HG03457 (cell line): Measurements from ENCODE around the gene TESPA1.

Experiments used
- ATAC-seq: cut with Tn5 transposase; IDR thresholded peaks from one replicate; pipeline ENCODE4 v1.9.1; 2021; ENCODE audit warnings: moderate number of reproducible peaks; ENCODE audit not compliant: unreplicated experiment

Gene TESPA1, protein sequence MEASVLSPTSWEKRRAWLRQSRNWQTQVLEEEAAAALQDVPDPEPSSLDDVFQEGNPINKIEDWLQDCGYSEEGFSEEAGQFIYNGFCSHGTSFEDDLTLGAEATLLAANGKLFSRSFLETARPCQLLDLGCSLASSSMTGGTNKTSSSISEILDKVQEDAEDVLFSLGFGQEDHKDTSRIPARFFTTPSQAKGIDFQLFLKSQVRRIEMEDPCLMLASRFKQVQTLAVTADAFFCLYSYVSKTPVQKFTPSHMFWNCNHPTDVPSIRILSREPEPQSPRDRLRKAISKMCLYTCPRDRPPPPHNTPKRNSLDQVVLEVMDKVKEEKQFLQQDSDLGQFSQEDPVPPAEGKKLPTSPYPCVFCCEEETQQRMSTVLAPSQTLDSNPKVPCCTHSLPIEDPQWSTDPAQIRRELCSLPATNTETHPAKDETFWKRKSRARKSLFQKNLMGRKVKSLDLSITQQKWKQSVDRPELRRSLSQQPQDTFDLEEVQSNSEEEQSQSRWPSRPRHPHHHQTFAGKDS

DNA sequence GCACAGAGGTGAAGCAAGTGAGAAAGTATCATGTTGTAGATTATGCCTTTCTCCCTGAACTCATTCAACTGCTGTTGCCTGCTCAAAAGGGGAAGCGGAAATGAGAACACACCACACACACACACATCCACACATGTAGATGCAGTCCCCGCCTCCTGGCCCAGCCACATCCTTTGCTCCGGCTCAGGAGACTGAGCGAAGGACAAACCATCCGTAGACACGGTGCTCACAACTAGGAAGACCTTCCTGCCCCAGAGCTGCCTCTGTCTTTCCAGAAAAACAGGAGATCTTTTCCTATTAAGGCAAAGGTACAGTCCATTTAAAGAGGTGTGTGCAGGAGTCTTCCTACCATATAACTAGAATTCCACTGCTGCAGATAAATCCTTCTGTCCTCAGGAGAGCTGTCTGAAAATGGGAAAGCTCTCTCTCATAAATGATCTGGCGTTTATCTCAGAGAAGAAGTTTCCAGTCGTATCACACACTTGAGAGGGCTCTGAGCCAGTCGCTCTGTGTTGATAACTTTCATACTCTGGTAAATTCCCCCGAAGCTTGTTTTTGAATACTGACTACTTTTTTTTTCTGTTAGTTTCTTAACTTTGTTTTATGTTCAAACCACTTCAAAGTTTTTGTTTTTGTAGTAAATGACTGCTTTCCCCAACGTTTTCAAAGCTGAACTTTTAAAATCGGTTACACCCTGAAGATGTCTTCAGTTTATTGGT, at the start of gene TESPA1:
Gene TESPA1 (minus strand): TSS at position 105 of the 719 bp plus-strand sequence. CDS start 10,200 bp downstream, outside the sequence.
- peak; percentile 86 for ATAC-seq

DNA sequence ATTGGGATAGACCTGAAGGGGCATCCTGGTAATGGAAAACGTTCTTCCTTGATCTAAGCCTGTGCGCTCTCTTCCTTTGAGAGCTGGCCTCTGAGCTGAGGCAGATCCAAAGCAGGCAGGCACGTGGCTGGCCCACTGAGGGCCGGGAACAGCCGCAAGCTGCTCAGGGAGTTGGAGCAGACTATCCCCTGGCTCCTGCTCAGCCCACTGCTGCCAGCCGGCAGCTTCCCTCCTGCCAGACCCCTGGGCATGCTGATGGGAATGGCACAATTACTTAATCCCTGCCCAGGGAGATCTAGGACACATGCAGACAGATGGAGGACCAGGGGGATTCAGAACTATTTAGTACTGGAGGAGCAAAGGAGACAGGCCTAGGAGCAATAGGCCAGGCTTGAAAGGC, 49.7 kb upstream of the TESPA1 start:
- no peak for ATAC-seq

DNA sequence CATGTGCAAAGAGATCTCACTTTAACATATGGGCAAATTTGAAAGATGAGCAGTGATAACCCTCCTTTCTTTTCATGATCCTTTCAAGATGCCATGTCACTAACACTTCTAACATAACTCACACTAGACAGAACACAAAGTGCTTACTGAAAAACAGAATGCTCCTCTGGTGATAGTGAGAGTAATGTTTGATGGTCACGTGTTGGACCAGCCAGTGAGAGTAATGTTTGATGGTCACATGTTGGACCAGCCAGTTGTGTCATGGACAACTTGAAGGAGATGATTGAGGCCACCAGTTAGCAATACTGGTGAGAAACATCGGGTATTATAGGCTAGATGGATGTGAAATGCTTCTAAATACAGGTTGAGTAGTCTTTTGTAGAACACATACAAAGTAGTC, 40.9 kb upstream of the TESPA1 start:
- no peak for ATAC-seq

DNA sequence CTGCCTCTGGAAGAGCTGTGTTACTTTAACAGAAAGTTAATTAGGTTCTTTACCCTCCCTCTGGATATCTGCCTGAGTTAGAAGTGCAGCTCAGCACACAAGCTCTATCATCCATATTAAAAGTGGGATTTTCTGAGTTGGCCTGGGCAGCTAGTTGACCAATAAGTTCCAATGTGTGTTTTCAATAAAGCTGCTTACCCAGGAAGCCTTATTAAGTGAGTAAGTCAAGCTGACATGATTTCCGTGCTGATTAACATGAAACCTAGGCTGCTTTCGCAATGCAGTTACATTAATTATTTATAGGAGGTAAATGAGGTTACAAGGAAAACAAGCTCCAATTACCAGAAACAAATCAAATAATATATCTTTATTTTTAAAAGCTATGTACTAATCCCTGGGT, 40.0 kb upstream of the TESPA1 start:
- no peak for ATAC-seq

DNA sequence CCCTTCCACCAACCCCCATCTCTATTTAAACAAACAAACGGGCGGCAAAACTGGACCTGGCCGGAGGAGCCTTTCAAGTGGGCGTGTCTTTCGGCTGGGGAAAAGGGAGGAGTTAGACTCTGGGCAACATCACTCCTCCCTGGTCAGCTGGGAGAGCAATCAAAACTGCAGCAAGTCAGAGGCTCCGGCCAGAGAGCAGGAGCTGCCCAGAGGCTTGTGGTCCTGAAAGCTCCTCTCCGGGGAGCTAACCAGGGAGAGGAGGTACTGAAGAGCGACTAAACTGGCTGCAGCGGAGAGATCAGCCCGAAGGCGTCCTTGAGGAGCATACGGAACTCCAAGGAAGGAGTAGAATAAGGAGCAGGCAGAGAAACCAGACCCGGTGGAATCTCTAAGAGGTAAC, 35.2 kb upstream of the TESPA1 start, which contains the start of gene NEUROD4:
Gene NEUROD4 (plus strand): TSS at position 191 of the 400 bp plus-strand sequence. CDS start 6,466 bp downstream, outside the sequence.
- no peak for ATAC-seq

DNA sequence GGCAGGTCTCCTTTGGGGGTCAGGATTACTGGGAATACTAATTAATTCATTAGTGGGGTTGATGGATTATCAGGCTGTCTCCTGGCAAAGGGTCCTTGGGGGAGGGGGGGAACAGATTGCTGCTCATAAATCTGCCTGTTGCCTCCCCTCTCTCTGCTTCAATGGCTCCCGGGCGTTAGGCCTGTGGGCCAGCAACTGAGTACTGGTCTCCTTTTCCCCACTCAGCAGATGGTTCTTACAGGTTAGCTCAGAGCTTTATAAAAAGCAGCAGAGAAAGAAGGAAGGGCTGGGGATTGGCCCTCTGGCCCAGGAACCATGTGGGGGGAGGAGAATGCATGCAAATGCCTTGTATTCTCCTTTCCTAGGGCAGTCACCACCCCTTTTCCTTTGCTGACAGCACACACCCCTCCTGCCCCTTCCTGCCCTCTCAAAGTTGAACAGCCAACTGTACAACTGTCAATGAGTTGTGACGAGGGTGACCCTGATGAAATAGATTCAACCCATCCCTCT, 32.9 kb upstream of the TESPA1 start:
- no peak for ATAC-seq

DNA sequence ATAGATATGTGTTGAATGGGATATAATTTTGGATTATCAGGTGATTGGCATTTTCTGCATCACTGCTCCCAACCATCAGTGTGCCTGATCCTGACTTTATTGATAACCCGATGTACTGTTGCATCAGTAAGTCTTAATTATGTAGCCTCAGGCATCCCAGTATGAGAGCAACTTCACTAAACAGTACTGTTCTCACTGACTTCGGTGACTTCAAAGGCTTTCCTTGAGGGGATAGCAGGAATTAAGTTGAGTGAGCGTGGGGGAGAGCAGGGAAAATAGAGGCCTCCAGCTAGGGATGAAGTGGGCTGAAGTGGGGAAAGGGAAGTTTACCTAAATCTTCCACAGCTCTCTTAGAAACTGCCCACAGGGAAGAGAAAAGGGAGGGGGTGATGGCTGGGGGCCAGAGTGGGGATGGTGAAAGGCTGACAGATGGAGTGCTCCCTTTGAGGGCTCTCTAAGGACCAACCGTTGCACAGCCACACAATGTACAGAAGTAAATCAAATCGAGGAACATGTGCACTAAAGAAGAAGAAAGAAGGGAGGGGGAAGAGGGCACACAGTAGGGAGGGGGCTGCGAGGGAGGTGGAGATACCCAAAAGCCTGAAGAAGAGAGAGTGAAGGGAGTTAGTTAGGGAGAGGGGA, 24.5 kb upstream of the TESPA1 start:
- no peak for ATAC-seq

DNA sequence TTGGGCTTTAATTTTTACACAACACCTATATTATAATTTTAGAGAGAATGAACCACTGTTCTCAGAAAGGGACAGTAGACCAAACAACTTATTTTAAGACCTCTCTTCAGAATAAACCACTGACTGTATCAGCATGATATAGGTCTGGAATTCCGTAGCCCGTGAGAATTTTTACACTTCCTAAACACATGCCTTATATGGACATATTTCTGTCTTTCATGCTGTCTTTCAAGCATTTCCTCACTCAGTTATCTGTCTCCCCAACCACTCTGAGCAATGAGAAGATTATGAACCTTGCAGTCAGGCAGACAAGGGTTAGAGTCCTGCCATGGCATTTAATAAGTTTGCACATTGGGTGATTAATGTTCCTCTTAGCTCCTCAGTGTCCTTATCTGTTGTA, 17.8 kb upstream of the TESPA1 start:
- ATAC-seq = no peak

DNA sequence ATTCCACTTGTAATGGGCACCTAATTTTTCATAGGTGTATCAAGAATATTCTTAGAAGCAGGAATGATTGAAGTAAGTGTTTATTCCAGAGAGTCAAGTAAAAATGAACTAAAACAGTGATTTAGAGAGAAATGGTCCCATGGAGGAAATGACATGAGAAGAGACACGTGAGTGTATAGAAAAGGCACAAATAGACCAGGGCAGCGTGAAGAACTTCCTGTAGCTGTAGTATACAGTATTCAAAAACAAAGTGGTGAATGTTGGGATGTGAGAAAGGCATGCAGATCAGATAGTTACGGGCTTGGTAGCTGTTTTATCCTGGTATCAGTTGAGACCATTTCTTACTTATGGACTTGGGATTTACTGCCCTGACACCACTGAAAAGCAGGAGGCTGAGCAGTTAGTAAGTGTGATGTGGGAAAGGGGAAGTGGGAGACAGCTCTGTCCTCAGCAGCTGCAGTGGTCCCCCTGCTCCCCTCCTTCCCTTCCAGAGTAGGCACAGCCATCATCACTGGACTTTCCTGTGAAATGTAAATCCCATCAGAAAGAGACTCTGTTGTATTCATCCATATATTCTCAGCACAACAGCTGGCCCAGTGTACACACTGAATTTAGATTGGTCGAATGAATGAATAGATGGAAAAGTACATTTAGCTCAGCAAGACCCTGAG, 16.8 kb upstream of the TESPA1 start:
- ATAC-seq = no peak

DNA sequence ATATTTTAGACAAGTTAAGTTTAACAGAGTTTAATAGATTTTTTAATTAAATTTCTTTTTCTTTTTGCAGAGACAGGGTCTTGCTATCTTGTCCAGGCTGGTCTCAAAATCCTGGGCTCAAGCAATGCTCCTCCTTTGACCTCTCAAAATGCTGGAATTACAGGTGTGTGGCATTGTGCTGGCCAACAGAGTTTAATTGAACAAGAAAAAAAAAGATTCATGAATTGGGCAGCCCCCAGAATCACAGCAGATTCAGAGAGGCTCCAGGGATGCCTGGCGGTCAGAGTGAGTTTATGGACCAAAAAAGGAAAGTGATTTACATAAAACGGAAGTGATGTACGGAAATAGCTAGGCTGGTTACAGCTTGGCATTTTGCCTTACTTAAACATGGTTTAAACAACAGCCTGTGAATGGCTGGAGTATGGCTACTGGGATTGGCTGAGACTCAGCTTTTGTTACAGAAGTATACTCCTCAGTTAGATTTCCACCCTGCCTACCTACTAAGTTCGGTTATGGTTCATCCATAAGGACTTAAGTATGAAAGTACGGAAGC, 14.5 kb upstream of the TESPA1 start:
- no peak for ATAC-seq

DNA sequence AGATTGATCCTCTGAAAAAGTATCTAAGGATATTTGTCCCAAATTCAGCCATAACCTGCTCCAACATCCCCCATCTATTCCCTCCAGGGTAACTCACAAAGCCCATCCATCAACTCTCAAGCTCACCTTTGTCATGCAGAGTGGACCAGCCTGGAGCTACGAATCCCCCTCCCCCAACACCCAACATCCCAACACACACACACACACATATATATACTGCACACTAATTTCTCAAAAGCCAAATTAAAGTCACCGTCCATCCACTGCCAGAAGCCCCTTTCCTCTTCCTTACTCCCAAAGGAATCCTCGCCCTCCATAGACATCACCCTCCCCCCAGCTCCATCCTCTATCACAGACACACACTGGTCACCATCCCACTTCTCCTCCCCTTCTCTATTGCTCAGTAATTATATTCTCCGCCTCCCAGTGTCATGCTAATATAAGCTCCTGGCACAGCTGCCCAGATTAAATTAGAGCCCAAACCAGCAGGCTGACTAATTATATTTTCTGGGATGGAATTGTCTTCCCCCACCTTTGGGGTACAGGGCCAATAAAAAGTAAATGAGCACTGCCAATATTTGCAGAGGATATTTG, 13.5 kb upstream of the TESPA1 start:
- no peak for ATAC-seq

DNA sequence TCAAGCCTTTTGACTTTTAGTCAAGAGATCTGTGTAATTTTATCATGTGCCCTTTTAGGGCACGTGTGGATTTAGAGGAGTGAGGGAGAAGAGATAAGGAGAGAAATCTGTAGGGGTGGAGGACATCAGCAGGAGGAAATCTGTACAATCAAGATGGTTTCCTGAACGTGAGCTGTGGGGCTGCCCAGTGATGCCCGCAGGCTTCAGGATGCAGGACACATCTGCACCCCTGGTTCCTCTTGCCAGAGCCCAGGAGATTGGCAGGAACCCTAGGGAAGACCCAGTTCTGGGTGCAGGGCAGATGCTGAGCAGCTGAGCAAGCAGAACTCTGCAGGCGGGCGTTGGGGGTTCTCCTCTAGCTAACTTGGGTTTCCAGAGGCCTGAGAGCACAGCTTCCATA, 11.6 kb upstream of the TESPA1 start:
- ATAC-seq = no peak

DNA sequence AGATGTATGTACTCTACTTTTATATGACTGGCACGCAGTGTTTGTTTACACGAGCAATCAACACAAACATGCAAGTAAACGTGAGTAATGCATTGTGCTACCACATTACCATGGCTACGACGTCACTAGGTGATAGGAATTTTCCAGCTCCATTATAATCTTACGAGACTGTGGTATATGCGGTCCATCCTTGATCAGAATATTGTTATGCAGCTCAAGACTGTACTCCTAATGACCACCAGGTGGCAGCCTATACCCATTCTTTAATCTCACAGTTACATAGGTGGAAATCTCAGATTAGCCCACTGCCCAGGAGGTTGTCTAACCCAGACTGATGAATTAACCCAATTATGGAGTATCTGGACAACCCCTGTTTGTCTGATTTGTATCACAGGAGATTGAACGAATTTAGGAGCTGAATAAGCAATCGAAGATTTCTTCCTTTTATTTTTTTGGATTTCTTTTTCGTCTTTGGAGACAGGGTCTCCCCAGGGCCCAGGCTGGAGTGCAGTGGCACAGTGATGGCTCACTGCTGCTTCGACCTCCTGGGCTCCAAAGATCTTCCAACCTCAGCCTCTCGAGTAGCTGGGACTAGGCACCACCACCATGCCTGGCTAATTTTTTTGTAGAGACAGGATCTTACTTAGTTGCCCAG, 8.7 kb upstream of the TESPA1 start:
- no peak for ATAC-seq

DNA sequence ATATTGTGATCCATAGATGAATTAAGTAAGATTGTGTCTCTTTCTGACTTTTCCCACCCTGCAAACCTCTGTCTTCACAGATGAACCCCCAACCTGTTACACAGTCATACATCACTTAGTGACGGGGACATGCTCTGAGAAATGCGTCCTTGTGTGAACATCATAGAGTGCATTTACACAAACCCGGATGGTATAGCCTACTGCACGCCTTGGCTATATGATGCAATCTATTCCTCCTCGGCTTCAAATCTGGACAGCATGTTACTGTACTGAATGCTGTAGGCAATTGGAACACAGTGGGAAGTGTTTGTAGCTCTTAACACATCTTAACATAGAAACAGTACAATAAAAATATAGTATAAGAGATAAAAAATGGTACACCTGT, 7.4 kb upstream of the TESPA1 start:
- peak; percentile 43 for ATAC-seq

DNA sequence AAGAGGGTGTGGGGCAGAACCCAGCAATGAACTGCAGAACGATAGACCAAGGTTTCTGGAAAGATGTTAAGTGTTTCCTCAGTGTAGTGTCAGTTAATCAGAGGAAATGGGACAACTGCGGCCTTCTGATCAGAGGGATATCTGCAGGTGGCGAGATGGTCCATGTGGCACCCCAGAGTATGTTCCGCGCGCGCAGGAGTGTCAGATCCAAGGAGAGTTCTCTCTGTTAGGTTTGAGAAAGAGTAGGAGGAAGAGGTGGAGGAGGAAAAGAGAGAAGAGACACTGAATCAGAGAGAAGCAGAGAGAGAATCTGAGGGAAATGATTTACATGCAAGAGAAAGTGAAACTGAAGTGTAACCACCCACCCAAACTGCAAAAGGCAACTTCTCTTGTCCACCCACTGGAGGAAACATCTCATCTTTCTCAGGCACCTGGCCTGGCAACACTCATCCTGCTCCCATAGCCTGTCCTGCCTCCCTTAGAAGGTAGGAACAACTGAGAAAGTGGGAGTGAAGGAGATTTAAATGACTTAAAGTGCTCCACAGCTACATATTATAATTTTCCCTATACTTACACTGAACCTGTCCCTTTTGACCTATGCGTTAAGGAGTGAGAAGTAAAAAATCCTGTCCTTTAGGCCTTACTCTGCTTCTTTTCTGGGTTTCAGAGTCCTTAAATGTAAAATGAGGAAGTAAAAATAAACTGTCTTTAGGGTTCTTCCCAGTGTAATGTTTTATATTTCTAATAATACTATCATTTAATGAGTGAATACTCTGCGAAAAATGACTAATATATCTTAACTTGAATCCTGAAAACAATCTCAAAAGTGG, 6.8 kb upstream of the TESPA1 start:
- ATAC-seq = peak; percentile 66

DNA sequence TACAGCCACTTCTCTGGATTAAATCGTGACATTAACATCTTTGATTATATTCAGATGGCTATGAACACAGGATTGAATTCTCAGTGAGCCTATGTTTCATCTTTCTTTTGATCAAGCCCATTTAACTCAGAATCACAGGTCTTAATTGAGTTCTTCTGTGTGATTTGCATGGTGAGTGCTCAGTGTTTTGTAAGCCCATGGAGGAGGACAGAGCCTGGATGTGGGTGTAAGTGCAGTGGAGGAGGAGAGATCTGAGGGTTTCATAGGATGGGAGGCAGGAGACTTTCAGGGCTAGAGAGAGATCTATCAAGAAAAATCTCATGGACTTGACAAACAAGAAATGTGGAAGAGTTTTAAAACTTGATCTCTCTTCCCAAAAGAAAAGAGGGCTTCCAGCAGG, 5.3 kb upstream of the TESPA1 start:
- no peak for ATAC-seq

DNA sequence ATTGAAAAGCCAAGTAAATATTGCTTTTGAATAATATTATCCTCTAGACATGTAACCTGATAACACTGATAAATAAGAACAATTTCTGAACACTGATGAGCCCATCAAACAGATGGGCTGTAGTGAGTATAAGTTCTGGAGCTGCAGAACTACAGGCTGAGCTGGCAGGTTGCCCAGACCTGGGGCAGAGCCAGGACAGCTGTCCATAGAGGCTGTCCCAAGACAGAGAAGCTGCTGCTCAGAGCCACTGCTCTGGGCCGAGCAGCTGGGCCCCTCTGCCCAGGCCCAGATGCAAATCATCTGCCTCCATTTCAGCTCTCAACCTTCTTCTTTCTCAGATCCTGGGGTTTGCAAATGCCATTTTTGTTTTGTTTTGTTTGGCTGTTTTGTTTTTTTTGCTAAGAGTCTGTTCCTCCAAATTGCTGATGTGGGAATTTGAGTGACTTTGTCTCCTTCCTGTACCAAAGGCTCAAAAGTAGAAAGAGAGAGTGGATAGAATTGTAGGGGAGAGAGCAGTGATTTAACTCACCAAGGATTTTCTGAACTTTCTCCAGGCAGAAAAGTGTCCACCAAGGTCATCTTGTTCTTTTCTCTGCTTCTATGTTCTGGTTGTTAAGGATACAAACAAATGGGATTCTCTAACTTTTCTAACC, 4.0 kb upstream of the TESPA1 start:
- ATAC-seq = no peak

DNA sequence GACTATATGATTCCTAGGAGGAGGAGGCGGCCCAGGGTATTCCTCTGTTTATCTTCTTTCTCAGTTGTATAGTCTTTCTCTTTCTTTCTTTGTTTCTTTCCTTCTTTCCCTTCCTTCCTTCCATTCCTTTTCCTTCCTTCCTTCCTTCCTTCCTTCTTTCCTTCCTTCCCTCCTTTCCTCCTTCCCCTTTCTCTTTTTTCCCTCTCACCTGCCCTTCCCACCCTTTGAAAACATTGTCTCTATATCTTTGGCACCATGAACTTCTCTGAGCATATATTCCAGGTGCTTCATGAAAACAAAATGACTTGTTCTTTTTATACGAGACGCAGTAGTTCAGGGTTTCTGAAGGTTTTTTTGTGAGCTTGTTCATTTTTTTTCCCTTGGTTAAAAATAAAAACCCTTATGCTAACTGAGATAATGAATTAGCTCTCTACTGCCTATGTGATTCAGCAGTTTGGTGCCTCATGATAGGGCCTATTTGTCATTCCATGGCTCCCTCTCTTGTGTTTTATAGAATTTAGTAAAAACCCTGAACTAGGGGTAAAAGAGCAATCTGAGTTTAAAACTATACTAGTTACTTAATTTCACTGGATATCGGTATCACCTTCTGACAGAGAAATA, 3.2 kb upstream of the TESPA1 start:
- no peak for ATAC-seq
